HepG2 (cell line): ENCODE results near the gene GCLM. TPM values are rescaled to one million over a fixed set of nuclear protein-coding genes. Genes with fewer than 3 reads are reported as not detected.
A peak's percentile ranks its signal among the peaks of the same experiment; 100 is the strongest.

Experiments used
- ARHGAP35 ChIP-seq: sonication (generic); formaldehyde crosslinking; IDR thresholded peaks from 2 replicates; pipeline ENCODE4 v1.9.0; 2022; ENCODE audit warnings: mild to moderate bottlenecking, inconsistent platforms, moderate library complexity, missing genetic modification reagents, borderline replicate concordance
- ATF7-NPFF ChIP-seq: sonication (generic); formaldehyde crosslinking; IDR thresholded peaks from 2 replicates; pipeline ENCODE4 v1.8.1; 2023; ENCODE audit warnings: mild to moderate bottlenecking, low read depth, missing genetic modification reagents, moderate library complexity
- DNMT1 ChIP-seq: sonication (generic); formaldehyde crosslinking; IDR thresholded peaks from 2 replicates; pipeline ENCODE4 v1.5.1; 2020; ENCODE audit warnings: mild to moderate bottlenecking, missing genetic modification reagents
- FOXK2 ChIP-seq: fragments of 450-650 bp; IDR thresholded peaks from 2 replicates; pipeline ENCODE4 v1.6.1; 2016
- GTF3A ChIP-seq: sonication (generic); formaldehyde crosslinking; conservative IDR thresholded peaks from 2 replicates; pipeline ENCODE4 v1.4.0; 2020; ENCODE audit warnings: mild to moderate bottlenecking, missing genetic modification reagents
- HMGA1 ChIP-seq: sonication (generic); formaldehyde crosslinking; conservative IDR thresholded peaks from 2 replicates; pipeline ENCODE4 v1.4.0; 2020; ENCODE audit warnings: missing genetic modification reagents
- MIXL1 ChIP-seq: IDR thresholded peaks from 2 replicates; pipeline ENCODE4 v1.6.1; 2016
- MXD1 ChIP-seq: sonication (generic); formaldehyde crosslinking; IDR thresholded peaks from 2 replicates; pipeline ENCODE4 v1.4.0; 2020; ENCODE audit warnings: mild to moderate bottlenecking, missing genetic modification reagents
- PBX3 ChIP-seq: sonication (generic); formaldehyde crosslinking; IDR thresholded peaks from 2 replicates; pipeline ENCODE4 v1.8.1; 2023; ENCODE audit warnings: missing genetic modification reagents, inconsistent platforms, borderline replicate concordance
- SNRNP70 ChIP-seq: fragments of 200-400 bp; formaldehyde crosslinking; IDR thresholded peaks from 2 replicates; pipeline ENCODE4 v1.6.1; 2017; ENCODE audit warnings: mild to moderate bottlenecking, low read depth, low read length, moderate library complexity
- STAT6 ChIP-seq: sonication (generic); formaldehyde crosslinking; IDR thresholded peaks from 2 replicates; pipeline ENCODE4 v1.4.0; 2020; ENCODE audit warnings: missing genetic modification reagents, mild to moderate bottlenecking, borderline replicate concordance
- ZFP37 ChIP-seq: sonication (generic); formaldehyde crosslinking; IDR thresholded peaks from 2 replicates; pipeline ENCODE4 v1.4.0; 2020; ENCODE audit warnings: missing genetic modification reagents, borderline replicate concordance
- ZNF251 ChIP-seq: sonication (generic); formaldehyde crosslinking; IDR thresholded peaks from 2 replicates; pipeline ENCODE4 v1.9.0; 2021; ENCODE audit warnings: mild to moderate bottlenecking, missing genetic modification reagents
- ZNF264 ChIP-seq: sonication (generic); formaldehyde crosslinking; IDR thresholded peaks from 2 replicates; pipeline ENCODE4 v1.4.0; 2020; ENCODE audit warnings: missing genetic modification reagents
- ZNF329 ChIP-seq: sonication (generic); formaldehyde crosslinking; IDR thresholded peaks from 2 replicates; pipeline ENCODE4 v1.9.0; 2021; ENCODE audit warnings: low read depth, mild to moderate bottlenecking, missing genetic modification reagents
- ZNF333 ChIP-seq: sonication (generic); formaldehyde crosslinking; IDR thresholded peaks from 2 replicates; pipeline ENCODE4 v1.4.0; 2020; ENCODE audit warnings: mild to moderate bottlenecking, missing genetic modification reagents, borderline replicate concordance
- ZNF414 ChIP-seq: sonication (generic); formaldehyde crosslinking; IDR thresholded peaks from 2 replicates; pipeline ENCODE4 v1.5.0; 2020; ENCODE audit warnings: missing genetic modification reagents
- ZNF550 ChIP-seq: sonication (generic); formaldehyde crosslinking; IDR thresholded peaks from 2 replicates; pipeline ENCODE4 v1.4.0; 2020; ENCODE audit warnings: mild to moderate bottlenecking, missing genetic modification reagents, borderline replicate concordance
- ZNF652 ChIP-seq: IDR thresholded peaks from 2 replicates; pipeline ENCODE4 v1.6.1; 2016; ENCODE audit warnings: low read depth, borderline replicate concordance
- polyA plus RNA-seq, 8 experiments: library from polyadenylated mRNA; depleted of rRNA in 3 of 8; stranded (reverse) in 7 of 8; unstranded in 1 of 8; fragments of >200 nt; fragmentation: Illumina TruSeq in 4 of 8; extraction: Trizol in 4 of 8; gene quantifications; 2 replicates each; pipeline versions ENCODE4 v1.2.1 to v1.2.3, GENCODE V29; 2011 to 2016; ENCODE audit warnings: low read depth in 4 of 8, missing spikeins in 1 of 8, mixed read lengths in 1 of 8; ENCODE audit not compliant: insufficient read depth in 1 of 8
- total RNA-seq, 5 experiments: library from RNA; depleted of rRNA; stranded (reverse); fragments of >200 nt; fragmentation: Illumina TruSeq; extraction: Trizol; gene quantifications; 2 replicates each; pipeline ENCODE4 v1.2.3, GENCODE V29; 2016; ENCODE audit warnings: low read depth in 1 of 5
- TF ChIP-seq, protein P1 (sequence below): sonication (generic); formaldehyde crosslinking; IDR thresholded peaks from 2 replicates; pipeline ENCODE4 v1.4.0; 2020; ENCODE audit warnings: missing genetic modification reagents
- TF ChIP-seq, protein P2 (sequence below): IDR thresholded peaks from 2 replicates; pipeline ENCODE4 v1.6.1; 2016
- TF ChIP-seq, protein P3 (sequence below): IDR thresholded peaks from 2 replicates; pipeline ENCODE4 v1.6.1; 2016; ENCODE audit warnings: missing compliant biosample characterization, missing genetic modification reagents, borderline replicate concordance

The GCLM gene
- total and polyA plus RNA-seq, 2 of the 13 experiments (the other 11 are each of a cell fraction or from before 2014, with no cell fraction given): 8.7 to 29.9 TPM

DNA sequence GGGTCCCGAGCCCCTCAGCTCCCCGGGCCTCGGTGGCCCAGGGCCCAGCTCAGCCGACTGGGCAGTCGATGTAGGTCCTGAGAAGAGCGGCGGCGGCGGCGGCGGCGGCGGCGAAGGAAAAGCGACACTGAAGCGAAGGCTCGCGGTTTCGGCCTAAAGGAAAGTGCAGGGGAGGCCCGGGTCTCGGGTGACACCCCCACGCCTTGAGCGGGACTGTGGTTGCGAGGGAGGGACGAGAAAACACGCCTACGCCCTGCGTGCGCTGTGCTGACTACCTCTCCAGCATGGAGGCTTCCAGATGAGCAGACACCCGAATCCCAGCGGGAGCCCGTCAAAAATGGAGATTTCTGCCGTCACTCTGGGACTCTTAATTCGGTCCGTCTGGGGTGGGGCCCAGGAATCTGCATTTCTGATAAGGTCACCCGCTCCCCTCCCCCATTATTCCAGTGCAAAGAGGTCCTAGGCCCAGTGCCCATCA lies 61.4 kb downstream of the GCLM start (continued):
- TF ChIP-seq PBX3 (no peak), STAT6 (CRISPR knock-in tag) (no peak), ZNF652 (CRISPR knock-in tag) (no peak; the same call in 1 of the 2 replicates), ZNF550 (CRISPR knock-in tag) (no peak), ARHGAP35 (no peak), ZFP37 (CRISPR knock-in tag) (0 out of 2 replicates have a peak, but pooled peaks have one; percentile 32), DNMT1 (no peak), ZNF414 (CRISPR knock-in tag) (no peak), ZNF333 (CRISPR knock-in tag) (no peak), FOXK2 (no peak), HMGA1 (no peak), MIXL1 (CRISPR knock-in tag) (no peak), GTF3A (peak; percentile 23; the same call in 1 of the 2 replicates), MXD1 (no peak; the same call in 1 of the 2 replicates), ZNF251 (CRISPR knock-in tag) (no peak), SNRNP70 (no peak), ZNF264 (CRISPR knock-in tag) (no peak), ZNF329 (no peak), ATF7-NPFF (CRISPR knock-in tag) (0 out of 2 replicates have a peak, but pooled peaks have one; percentile 28)
- TF ChIP-seq, protein P1, sequence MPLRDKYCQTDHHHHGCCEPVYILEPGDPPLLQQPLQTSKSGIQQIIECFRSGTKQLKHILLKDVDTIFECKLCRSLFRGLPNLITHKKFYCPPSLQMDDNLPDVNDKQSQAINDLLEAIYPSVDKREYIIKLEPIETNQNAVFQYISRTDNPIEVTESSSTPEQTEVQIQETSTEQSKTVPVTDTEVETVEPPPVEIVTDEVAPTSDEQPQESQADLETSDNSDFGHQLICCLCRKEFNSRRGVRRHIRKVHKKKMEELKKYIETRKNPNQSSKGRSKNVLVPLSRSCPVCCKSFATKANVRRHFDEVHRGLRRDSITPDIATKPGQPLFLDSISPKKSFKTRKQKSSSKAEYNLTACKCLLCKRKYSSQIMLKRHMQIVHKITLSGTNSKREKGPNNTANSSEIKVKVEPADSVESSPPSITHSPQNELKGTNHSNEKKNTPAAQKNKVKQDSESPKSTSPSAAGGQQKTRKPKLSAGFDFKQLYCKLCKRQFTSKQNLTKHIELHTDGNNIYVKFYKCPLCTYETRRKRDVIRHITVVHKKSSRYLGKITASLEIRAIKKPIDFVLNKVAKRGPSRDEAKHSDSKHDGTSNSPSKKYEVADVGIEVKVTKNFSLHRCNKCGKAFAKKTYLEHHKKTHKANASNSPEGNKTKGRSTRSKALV: no peak
- TF ChIP-seq, protein P2, sequence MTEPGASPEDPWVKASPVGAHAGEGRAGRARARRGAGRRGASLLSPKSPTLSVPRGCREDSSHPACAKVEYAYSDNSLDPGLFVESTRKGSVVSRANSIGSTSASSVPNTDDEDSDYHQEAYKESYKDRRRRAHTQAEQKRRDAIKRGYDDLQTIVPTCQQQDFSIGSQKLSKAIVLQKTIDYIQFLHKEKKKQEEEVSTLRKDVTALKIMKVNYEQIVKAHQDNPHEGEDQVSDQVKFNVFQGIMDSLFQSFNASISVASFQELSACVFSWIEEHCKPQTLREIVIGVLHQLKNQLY (CRISPR knock-in tag): no peak
- TF ChIP-seq, protein P3, sequence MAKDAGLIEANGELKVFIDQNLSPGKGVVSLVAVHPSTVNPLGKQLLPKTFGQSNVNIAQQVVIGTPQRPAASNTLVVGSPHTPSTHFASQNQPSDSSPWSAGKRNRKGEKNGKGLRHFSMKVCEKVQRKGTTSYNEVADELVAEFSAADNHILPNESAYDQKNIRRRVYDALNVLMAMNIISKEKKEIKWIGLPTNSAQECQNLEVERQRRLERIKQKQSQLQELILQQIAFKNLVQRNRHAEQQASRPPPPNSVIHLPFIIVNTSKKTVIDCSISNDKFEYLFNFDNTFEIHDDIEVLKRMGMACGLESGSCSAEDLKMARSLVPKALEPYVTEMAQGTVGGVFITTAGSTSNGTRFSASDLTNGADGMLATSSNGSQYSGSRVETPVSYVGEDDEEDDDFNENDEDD (CRISPR knock-in tag): no peak
